WTC11 (cell line): Measurements from ENCODE around the gene LCE5A. TPM values are rescaled to one million over a fixed set of nuclear protein-coding genes. Genes with fewer than 3 reads are reported as not detected.
"Not testable (repeated sequence)": the region's sequence is repeated elsewhere in the genome, so short reads cannot be mapped to it uniquely, and the experiment has no call there.

Experiments
- ATAC-seq: fragments of 200-7000 bp; cut with Tn5 transposase; 2 replicates; pipeline ENCODE4 v1.10.0; 2021; ENCODE audit warnings: mild to moderate bottlenecking, moderate library complexity
- CTCF ChIA-PET: fragments of 300-600 bp; sonication (Branson Sonifier 250); formaldehyde crosslinking; loops from one replicate; lab custom pipeline; 2021; ENCODE audit warnings: antibody characterized with exemption; lab: Charles Lee
- POLR2A ChIA-PET: fragments of 350-600 bp; sonication (Branson Sonifier 250); formaldehyde crosslinking; loops from one replicate; lab custom pipeline; 2021; ENCODE audit warnings: antibody characterized with exemption; lab: Charles Lee
- DNase-seq: peaks from one replicate; pipeline ENCODE4 v3.0.0; 2021; ENCODE audit warnings: low spot score
- H3K27ac Mint-ChIP-seq: 2 replicates; pipeline ENCODE4 v1.8.0; 2021; ENCODE audit warnings: mixed read lengths
- H3K27me3 Mint-ChIP-seq: 2 replicates; pipeline ENCODE4 v1.8.0; 2021; ENCODE audit warnings: low read depth, mild to moderate bottlenecking, moderate library complexity, mixed read lengths
- H3K36me3 Mint-ChIP-seq: 2 replicates; pipeline ENCODE4 v1.8.0; 2021; ENCODE audit warnings: mixed read lengths
- H3K4me1 Mint-ChIP-seq: 2 replicates; pipeline ENCODE4 v1.8.0; 2022; ENCODE audit warnings: mixed read lengths
- H3K4me3 Mint-ChIP-seq: 2 replicates; pipeline ENCODE4 v1.8.0; 2021; ENCODE audit warnings: mild to moderate bottlenecking, moderate library complexity, mixed read lengths
- H3K9me3 Mint-ChIP-seq: 2 replicates; pipeline ENCODE4 v1.8.0; 2021; ENCODE audit warnings: mixed read lengths
- FOXK1 ChIP-seq: sonication (generic); formaldehyde crosslinking; IDR thresholded peaks from 2 replicates; pipeline ENCODE4 v1.8.0; 2022; ENCODE audit warnings: mild to moderate bottlenecking, moderate library complexity, missing genetic modification reagents
- HMGA2 ChIP-seq: fragments of 250-450 bp; sonication (Bioruptor Pico); IDR thresholded peaks from 2 replicates; pipeline ENCODE4 v1.4.0; 2021; ENCODE audit warnings: mild to moderate bottlenecking, moderate library complexity
- MYBL2 ChIP-seq: sonication (generic); formaldehyde crosslinking; IDR thresholded peaks from 2 replicates; pipeline ENCODE4 v1.8.1; 2023; ENCODE audit warnings: mild to moderate bottlenecking, moderate library complexity, missing genetic modification reagents
- NFE2L1 ChIP-seq: sonication (generic); formaldehyde crosslinking; IDR thresholded peaks from 2 replicates; pipeline ENCODE4 v1.8.1; 2023; ENCODE audit warnings: missing genetic modification reagents
- PRDM15 ChIP-seq: sonication (generic); formaldehyde crosslinking; IDR thresholded peaks from 2 replicates; pipeline ENCODE4 v1.8.0; 2022; ENCODE audit warnings: missing genetic modification reagents
- PRRX2 ChIP-seq: fragments of 250-450 bp; sonication (Bioruptor Pico); IDR thresholded peaks from 2 replicates; pipeline ENCODE4 v1.8.0; 2021; ENCODE audit warnings: mild to moderate bottlenecking
- STAT6 ChIP-seq: sonication (generic); formaldehyde crosslinking; conservative IDR thresholded peaks from 2 replicates; pipeline ENCODE4 v1.8.1; 2023; ENCODE audit warnings: mild to moderate bottlenecking, low read depth, missing genetic modification reagents, moderate library complexity
- ZBTB21 ChIP-seq: sonication (generic); formaldehyde crosslinking; IDR thresholded peaks from 2 replicates; pipeline ENCODE4 v1.8.1; 2023; ENCODE audit warnings: mild to moderate bottlenecking, missing genetic modification reagents, borderline replicate concordance
- ZNF416 ChIP-seq: fragments of 250-450 bp; sonication (Bioruptor Pico); IDR thresholded peaks from 2 replicates; pipeline ENCODE4 v1.9.0; 2021; ENCODE audit warnings: mild to moderate bottlenecking, inconsistent platforms
- ZNF423 ChIP-seq: fragments of 250-450 bp; sonication (Bioruptor Pico); IDR thresholded peaks from 2 replicates; pipeline ENCODE4 v2.1.2; 2022; ENCODE audit warnings: mild to moderate bottlenecking, moderate library complexity
- ZNF512 ChIP-seq: sonication (generic); formaldehyde crosslinking; IDR thresholded peaks from 2 replicates; pipeline ENCODE4 v1.8.1; 2022; ENCODE audit warnings: missing genetic modification reagents, borderline replicate concordance
- ZNF671 ChIP-seq: fragments of 250-450 bp; sonication (Bioruptor Pico); IDR thresholded peaks from 2 replicates; pipeline ENCODE4 v1.8.0; 2021; ENCODE audit warnings: mild to moderate bottlenecking
- total RNA-seq: library from RNA; stranded (reverse); gene quantifications from 3 replicates; pipeline ENCODE4 v1.2.3, GENCODE V29; 2021
- TF ChIP-seq, protein P1 (sequence below): fragments of 250-450 bp; sonication (Bioruptor Pico); IDR thresholded peaks from 2 replicates; pipeline ENCODE4 v1.9.0; 2021; ENCODE audit warnings: mild to moderate bottlenecking, borderline replicate concordance
- TF ChIP-seq, protein P2 (sequence below): sonication (generic); formaldehyde crosslinking; IDR thresholded peaks from 2 replicates; pipeline ENCODE4 v1.8.0; 2022; ENCODE audit warnings: mild to moderate bottlenecking, missing genetic modification reagents
- TF ChIP-seq, protein P3 (sequence below): fragments of 250-450 bp; sonication (Bioruptor Pico); IDR thresholded peaks from 2 replicates; pipeline ENCODE4 v1.8.0; 2021; ENCODE audit warnings: mild to moderate bottlenecking

LCE5A gene
- total RNA-seq, 1 experiment from 2014 or later, result not detected

GRCh38 chr1:152543820-152544219, 33.2 kb downstream of the LCE5A start (continued):
- TF ChIP-seq HMGA2 (no peak), PRDM15 (CRISPR knock-in tag) (no peak), MYBL2 (no peak), FOXK1 (CRISPR knock-in tag) (no peak)

GRCh38 chr1:152546704-152547103, 36.1 kb downstream of the LCE5A start:
- ChIA-PET POLR2A (no interaction called here), CTCF (no interaction called here)
- no peak overlapping the region for H3K4me3 Mint-ChIP-seq
- no peaks in the 10 kb centered on the region for H3K4me1 Mint-ChIP-seq
- ATAC-seq, result no peak
- no peak for DNase-seq
- H3K27ac Mint-ChIP-seq, result no peak overlapping the region
- H3K36me3 Mint-ChIP-seq, result peaks cover 62% of the 10 kb centered on the region
- no peak for TF ChIP-seq ZBTB21 (CRISPR knock-in tag)
- no peak for TF ChIP-seq ZNF512 (CRISPR knock-in tag)
- TF ChIP-seq ZNF416, result no peak
- no peak for TF ChIP-seq ZNF671
- no peak for TF ChIP-seq STAT6 (CRISPR knock-in tag)
- TF ChIP-seq, protein P1, sequence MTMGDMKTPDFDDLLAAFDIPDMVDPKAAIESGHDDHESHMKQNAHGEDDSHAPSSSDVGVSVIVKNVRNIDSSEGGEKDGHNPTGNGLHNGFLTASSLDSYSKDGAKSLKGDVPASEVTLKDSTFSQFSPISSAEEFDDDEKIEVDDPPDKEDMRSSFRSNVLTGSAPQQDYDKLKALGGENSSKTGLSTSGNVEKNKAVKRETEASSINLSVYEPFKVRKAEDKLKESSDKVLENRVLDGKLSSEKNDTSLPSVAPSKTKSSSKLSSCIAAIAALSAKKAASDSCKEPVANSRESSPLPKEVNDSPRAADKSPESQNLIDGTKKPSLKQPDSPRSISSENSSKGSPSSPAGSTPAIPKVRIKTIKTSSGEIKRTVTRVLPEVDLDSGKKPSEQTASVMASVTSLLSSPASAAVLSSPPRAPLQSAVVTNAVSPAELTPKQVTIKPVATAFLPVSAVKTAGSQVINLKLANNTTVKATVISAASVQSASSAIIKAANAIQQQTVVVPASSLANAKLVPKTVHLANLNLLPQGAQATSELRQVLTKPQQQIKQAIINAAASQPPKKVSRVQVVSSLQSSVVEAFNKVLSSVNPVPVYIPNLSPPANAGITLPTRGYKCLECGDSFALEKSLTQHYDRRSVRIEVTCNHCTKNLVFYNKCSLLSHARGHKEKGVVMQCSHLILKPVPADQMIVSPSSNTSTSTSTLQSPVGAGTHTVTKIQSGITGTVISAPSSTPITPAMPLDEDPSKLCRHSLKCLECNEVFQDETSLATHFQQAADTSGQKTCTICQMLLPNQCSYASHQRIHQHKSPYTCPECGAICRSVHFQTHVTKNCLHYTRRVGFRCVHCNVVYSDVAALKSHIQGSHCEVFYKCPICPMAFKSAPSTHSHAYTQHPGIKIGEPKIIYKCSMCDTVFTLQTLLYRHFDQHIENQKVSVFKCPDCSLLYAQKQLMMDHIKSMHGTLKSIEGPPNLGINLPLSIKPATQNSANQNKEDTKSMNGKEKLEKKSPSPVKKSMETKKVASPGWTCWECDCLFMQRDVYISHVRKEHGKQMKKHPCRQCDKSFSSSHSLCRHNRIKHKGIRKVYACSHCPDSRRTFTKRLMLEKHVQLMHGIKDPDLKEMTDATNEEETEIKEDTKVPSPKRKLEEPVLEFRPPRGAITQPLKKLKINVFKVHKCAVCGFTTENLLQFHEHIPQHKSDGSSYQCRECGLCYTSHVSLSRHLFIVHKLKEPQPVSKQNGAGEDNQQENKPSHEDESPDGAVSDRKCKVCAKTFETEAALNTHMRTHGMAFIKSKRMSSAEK (CRISPR knock-in tag), result no peak
- TF ChIP-seq, protein P2, sequence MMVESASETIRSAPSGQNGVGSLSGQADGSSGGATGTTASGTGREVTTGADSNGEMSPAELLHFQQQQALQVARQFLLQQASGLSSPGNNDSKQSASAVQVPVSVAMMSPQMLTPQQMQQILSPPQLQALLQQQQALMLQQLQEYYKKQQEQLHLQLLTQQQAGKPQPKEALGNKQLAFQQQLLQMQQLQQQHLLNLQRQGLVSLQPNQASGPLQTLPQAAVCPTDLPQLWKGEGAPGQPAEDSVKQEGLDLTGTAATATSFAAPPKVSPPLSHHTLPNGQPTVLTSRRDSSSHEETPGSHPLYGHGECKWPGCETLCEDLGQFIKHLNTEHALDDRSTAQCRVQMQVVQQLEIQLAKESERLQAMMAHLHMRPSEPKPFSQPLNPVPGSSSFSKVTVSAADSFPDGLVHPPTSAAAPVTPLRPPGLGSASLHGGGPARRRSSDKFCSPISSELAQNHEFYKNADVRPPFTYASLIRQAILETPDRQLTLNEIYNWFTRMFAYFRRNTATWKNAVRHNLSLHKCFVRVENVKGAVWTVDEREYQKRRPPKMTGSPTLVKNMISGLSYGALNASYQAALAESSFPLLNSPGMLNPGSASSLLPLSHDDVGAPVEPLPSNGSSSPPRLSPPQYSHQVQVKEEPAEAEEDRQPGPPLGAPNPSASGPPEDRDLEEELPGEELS, result no peak
- TF ChIP-seq, protein P3, sequence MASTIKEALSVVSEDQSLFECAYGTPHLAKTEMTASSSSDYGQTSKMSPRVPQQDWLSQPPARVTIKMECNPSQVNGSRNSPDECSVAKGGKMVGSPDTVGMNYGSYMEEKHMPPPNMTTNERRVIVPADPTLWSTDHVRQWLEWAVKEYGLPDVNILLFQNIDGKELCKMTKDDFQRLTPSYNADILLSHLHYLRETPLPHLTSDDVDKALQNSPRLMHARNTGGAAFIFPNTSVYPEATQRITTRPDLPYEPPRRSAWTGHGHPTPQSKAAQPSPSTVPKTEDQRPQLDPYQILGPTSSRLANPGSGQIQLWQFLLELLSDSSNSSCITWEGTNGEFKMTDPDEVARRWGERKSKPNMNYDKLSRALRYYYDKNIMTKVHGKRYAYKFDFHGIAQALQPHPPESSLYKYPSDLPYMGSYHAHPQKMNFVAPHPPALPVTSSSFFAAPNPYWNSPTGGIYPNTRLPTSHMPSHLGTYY, result no peak
- no peak for TF ChIP-seq PRRX2 (CRISPR knock-in tag)
- no peak for TF ChIP-seq ZNF423 (CRISPR knock-in tag)
- no peak for TF ChIP-seq NFE2L1 (CRISPR knock-in tag)
- peaks cover 5% of the 10 kb centered on the region; the same call in 1 of the 2 replicates for H3K27me3 Mint-ChIP-seq
- peaks cover 69% of the 10 kb centered on the region for H3K9me3 Mint-ChIP-seq

GRCh38 chr1:152548358-152548757, 37.8 kb downstream of the LCE5A start:
- peaks cover 57% of the 10 kb centered on the region for H3K36me3 Mint-ChIP-seq
- H3K4me3 Mint-ChIP-seq, H3K4me1 Mint-ChIP-seq, H3K27ac Mint-ChIP-seq, POLR2A ChIA-PET, ATAC-seq, CTCF ChIA-PET, DNase-seq, H3K27me3 Mint-ChIP-seq: not testable (repeated sequence)
- peaks cover 62% of the 10 kb centered on the region for H3K9me3 Mint-ChIP-seq
